ENCODE data around the gene ENTREP1.

GRCh38 chr9:69299826-69300225 lies 25.2 kb upstream of the ENTREP1 start:
- TF ChIP-seq CTCF (IDR thresholded peaks at IDR 0.05) (no peak), POLR2A (IDR thresholded peaks at IDR 0.05) (no peak)
